GM23338 (cell line): ENCODE measurements around the gene PCBP3. TPM values are rescaled to one million over a fixed set of nuclear protein-coding genes. Genes with fewer than 3 reads are reported as not detected.
"Not testable (repeated sequence)": the region's sequence is repeated elsewhere in the genome, so short reads cannot be mapped to it uniquely, and the experiment has no call there.

Source experiments
- ATAC-seq: fragments of 200-7000 bp; cut with Tn5 transposase; 3 replicates; pipeline ENCODE4 v1.9.1; 2020
- DNase-seq: peaks from one replicate; pipeline ENCODE4 v3.0.0-alpha.2; 2015; ENCODE audit warnings: low spot score
- H2AFZ ChIP-seq: fragments of 200-600 bp; sonication (generic); 2 replicates; pipeline ENCODE4 v1.8.0; 2016; ENCODE audit warnings: antibody characterized with exemption, mild to moderate bottlenecking, moderate library complexity
- H3F3A ChIP-seq: fragments of 200-600 bp; sonication (generic); replicated peaks from 2 replicates; pipeline ENCODE4 v1.8.0; 2017; ENCODE audit warnings: antibody characterized with exemption, mixed run types, low read depth
- H3K27ac ChIP-seq: fragments of 200-600 bp; sonication (generic); 2 replicates; pipeline ENCODE4 v1.6.1; 2016; ENCODE audit warnings: low read depth
- H3K27me3 ChIP-seq: fragments of 200-600 bp; sonication (generic); 2 replicates; pipeline ENCODE4 v1.8.0; 2016; ENCODE audit warnings: mild to moderate bottlenecking, mixed run types, moderate library complexity; ENCODE audit not compliant: insufficient read depth
- H3K36me3 ChIP-seq: fragments of 200-600 bp; sonication (generic); 2 replicates; pipeline ENCODE4 v1.8.0; 2016; ENCODE audit warnings: mild to moderate bottlenecking; ENCODE audit not compliant: insufficient read depth
- H3K4me1 ChIP-seq: fragments of 200-600 bp; sonication (generic); 2 replicates; pipeline ENCODE4 v1.8.0; 2016; ENCODE audit warnings: mild to moderate bottlenecking, moderate library complexity; ENCODE audit not compliant: insufficient read depth
- H3K4me2 ChIP-seq: fragments of 200-600 bp; sonication (generic); 2 replicates; pipeline ENCODE4 v1.7.1; 2017; ENCODE audit warnings: mixed run types
- H3K4me3 ChIP-seq: fragments of 200-600 bp; sonication (generic); 2 replicates; pipeline ENCODE4 v1.6.1; 2016; ENCODE audit warnings: mixed run types
- H3K79me2 ChIP-seq: fragments of 200-600 bp; sonication (generic); replicated peaks from 2 replicates; pipeline ENCODE4 v1.8.0; 2017; ENCODE audit warnings: mild to moderate bottlenecking; ENCODE audit not compliant: insufficient read depth
- H3K9me2 ChIP-seq: fragments of 200-600 bp; sonication (generic); 2 replicates; pipeline ENCODE4 v1.8.0; 2017; ENCODE audit not compliant: insufficient read depth
- H4K20me1 ChIP-seq: fragments of 200-600 bp; sonication (generic); replicated peaks from 2 replicates; pipeline ENCODE4 v1.8.0; 2017; ENCODE audit warnings: mild to moderate bottlenecking; ENCODE audit not compliant: insufficient read depth
- H3K27ac Mint-ChIP-seq: 2 replicates; pipeline ENCODE4 v1.8.0; 2020; ENCODE audit warnings: inconsistent platforms, mild to moderate bottlenecking, moderate library complexity, mixed read lengths
- H3K27me3 Mint-ChIP-seq: 3 replicates; pipeline ENCODE4 v1.8.0; 2022; ENCODE audit warnings: low read depth, mild to moderate bottlenecking, moderate library complexity, mixed read lengths, inconsistent platforms; ENCODE audit not compliant: insufficient read depth, poor library complexity
- H3K36me3 Mint-ChIP-seq: 3 replicates; pipeline ENCODE4 v1.8.0; 2021; ENCODE audit warnings: low read depth, mild to moderate bottlenecking, inconsistent platforms, moderate library complexity, mixed read lengths
- H3K4me1 Mint-ChIP-seq: 3 replicates; pipeline ENCODE4 v1.8.0; 2020; ENCODE audit warnings: mild to moderate bottlenecking, inconsistent platforms, mixed read lengths
- H3K4me3 Mint-ChIP-seq: 3 replicates; pipeline ENCODE4 v1.8.0; 2021; ENCODE audit warnings: moderate library complexity, mild to moderate bottlenecking, inconsistent platforms, mixed read lengths
- H3K9me3 Mint-ChIP-seq: 3 replicates; pipeline ENCODE4 v1.8.0; 2020; ENCODE audit warnings: moderate library complexity, mild to moderate bottlenecking, inconsistent platforms, mixed read lengths
- CTCF ChIP-seq, 2 experiments: fragments of 200-600 bp in 1 of 2; sonication (generic) in 1 of 2; conservative IDR thresholded peaks; 2 replicates each; pipeline versions ENCODE4 v1.5.1 to v1.6.1; 2016 to 2017; ENCODE audit warnings: antibody characterized with exemption in 2 of 2, low read depth in 2 of 2, mild to moderate bottlenecking in 2 of 2, moderate library complexity in 1 of 2
- NANOG ChIP-seq: IDR thresholded peaks from 2 replicates; pipeline ENCODE4 v1.6.1; 2016; ENCODE audit warnings: antibody characterized with exemption, borderline replicate concordance
- POLR2AphosphoS5 ChIP-seq: IDR thresholded peaks from 2 replicates; pipeline ENCODE4 v1.6.1; 2016; ENCODE audit warnings: antibody characterized with exemption, low read depth
- REST ChIP-seq: IDR thresholded peaks from one replicate; pipeline ENCODE4 v1.6.1; 2018; ENCODE audit warnings: antibody characterized with exemption; ENCODE audit not compliant: unreplicated experiment
- STAT1 ChIP-seq: IDR thresholded peaks from one replicate; pipeline ENCODE4 v1.6.1; 2016; ENCODE audit warnings: antibody characterized with exemption; ENCODE audit not compliant: unreplicated experiment
- ZNF331 ChIP-seq: fragments of 250-450 bp; sonication (Bioruptor Pico); IDR thresholded peaks from 2 replicates; pipeline ENCODE4 v1.5.0; 2020; ENCODE audit warnings: low read depth, mild to moderate bottlenecking, moderate library complexity
- polyA plus RNA-seq: library from polyadenylated mRNA; unstranded; fragments of >200 nt; fragmentation: Nextera tagmentation; extraction: Ambion mirVana; gene quantifications from 2 replicates; pipeline ENCODE4 v1.2.1, GENCODE V29; 2016
- total RNA-seq: library from RNA; depleted of rRNA; stranded (reverse); fragments of >200 nt; shearing (Covaris generic); gene quantifications from 2 replicates; pipeline ENCODE4 v1.2.3, GENCODE V29; 2014

PCBP3 gene
- total and polyA plus RNA-seq, 2 experiments from 2014 or later, result 7.1 to 9.1 TPM

- no peaks in the 10 kb centered on the region for H3K9me2 ChIP-seq
- Mint-ChIP-seq H3K9me3 (no peaks in the 10 kb centered on the region), H3K4me3 (peak overlapping the region; percentile 79), H3K4me1 (peaks cover 15% of the 10 kb centered on the region), H3K27me3 (peaks cover 24% of the 10 kb centered on the region), H3K36me3 (no peaks in the 10 kb centered on the region; the same call in 2 of the 3 replicates), H3K27ac (no peak overlapping the region)
- no peaks in the 10 kb centered on the region for H3K36me3 ChIP-seq
- H3K79me2 ChIP-seq, result 0 out of 2 replicates have a peak, but pooled peaks cover 2% of the 10 kb centered on the region
- H3K4me2 ChIP-seq, result peak overlapping the region; percentile 99
- peak overlapping the region; percentile 45; the same call in 1 of the 2 replicates for H3K27ac ChIP-seq
- peaks cover 26% of the 10 kb centered on the region for H3K4me1 ChIP-seq
- H3K27me3 ChIP-seq, result peaks cover 8% of the 10 kb centered on the region
- no peaks in the 10 kb centered on the region for H4K20me1 ChIP-seq
- H2AFZ ChIP-seq, result peak overlapping the region; percentile 59; the same call in 1 of the 2 replicates
- ATAC-seq, result peak; percentile 1; the same call in 2 of the 3 replicates
- 0 out of 2 replicates have a peak, but pooled peaks cover 4% of the 10 kb centered on the region for H3F3A ChIP-seq
- peak; percentile 72 for DNase-seq
- TF ChIP-seq POLR2AphosphoS5 (no peak; the same call in 1 of the 2 replicates), CTCF (conservative IDR thresholded peaks at IDR 0.05; ENCODE audit: low read depth in 2 of 2) (no peak), REST (no peak)
- peak overlapping the region; percentile 85 for H3K4me3 ChIP-seq
These were observed 330.8 kb downstream of the PCBP3 start for GRCh38 chr21:45974073-45975019.

- Mint-ChIP-seq H3K27me3 (peaks cover 21% of the 10 kb centered on the region), H3K36me3 (no peaks in the 10 kb centered on the region; the same call in 2 of the 3 replicates), H3K4me1 (peaks cover 16% of the 10 kb centered on the region), H3K27ac (no peak overlapping the region), H3K4me3 (peak overlapping the region; percentile 79), H3K9me3 (no peaks in the 10 kb centered on the region)
- Histone ChIP-seq H3F3A (peaks cover 9% of the 10 kb centered on the region; the same call in 1 of the 2 replicates), H3K27me3 (peaks cover 9% of the 10 kb centered on the region), H3K4me3 (peak overlapping the region; percentile 85), H4K20me1 (no peaks in the 10 kb centered on the region), H3K9me2 (no peaks in the 10 kb centered on the region), H3K36me3 (no peaks in the 10 kb centered on the region; the same call in 1 of the 2 replicates), H3K27ac (no peak overlapping the region), H3K79me2 (0 out of 2 replicates have a peak, but pooled peaks cover 2% of the 10 kb centered on the region), H3K4me1 (peaks cover 32% of the 10 kb centered on the region), H3K4me2 (peak overlapping the region; percentile 99), H2AFZ (no peak overlapping the region)
- ATAC-seq (peak; percentile 20), DNase-seq (peak; percentile 65)
- TF ChIP-seq ZNF331 (CRISPR knock-in tag) (no peak), CTCF (conservative IDR thresholded peaks at IDR 0.05; ENCODE audit: low read depth in 2 of 2) (no peak), NANOG (no peak), STAT1 (no peak), POLR2AphosphoS5 (0 out of 2 replicates have a peak, but pooled peaks have one; percentile 34)
These were observed 331.6 kb downstream of the PCBP3 start for GRCh38 chr21:45975020-45975666.

GRCh38 chr21:45975667-45976409 is 332.3 kb downstream of the PCBP3 start:
- not testable (repeated sequence) for H3K9me2 ChIP-seq, H3K27ac ChIP-seq, DNase-seq, H3K9me3 Mint-ChIP-seq, ATAC-seq, H3K79me2 ChIP-seq, H3K27ac Mint-ChIP-seq, H3K36me3 ChIP-seq, H2AFZ ChIP-seq, H3K36me3 Mint-ChIP-seq, H4K20me1 ChIP-seq
- Histone ChIP-seq H3K27me3 (peaks cover 15% of the 10 kb centered on the region), H3F3A (peaks cover 16% of the 10 kb centered on the region), H3K4me1 (peaks cover 32% of the 10 kb centered on the region), H3K4me3 (peak overlapping the region; percentile 85), H3K4me2 (peak overlapping the region; percentile 99)
- Mint-ChIP-seq H3K4me3 (peak overlapping the region; percentile 79), H3K4me1 (peaks cover 16% of the 10 kb centered on the region), H3K27me3 (peaks cover 20% of the 10 kb centered on the region)
